Bronchial epithelial cell (primary cell): ENCODE measurements around the gene C10orf67. TPM values are rescaled to one million over a fixed set of nuclear protein-coding genes. Genes with fewer than 3 reads are reported as not detected.
"Not testable (repeated sequence)": the region's sequence is repeated elsewhere in the genome, so short reads cannot be mapped to it uniquely, and the experiment has no call there.

Experiments
- DNase-seq: peaks from one replicate; pipeline ENCODE4 v3.0.0-alpha.2; 2010; ENCODE audit warnings: low read depth
- FAIRE-seq: peaks from 2 replicates; lab custom pipeline; 2011; peaks lifted over from hg19 to GRCh38; lab: Jason Lieb, UNC
- H3K27me3 ChIP-seq: 2 replicates; pipeline ENCODE4 v1.5.1; 2011; ENCODE audit warnings: low read length; ENCODE audit not compliant: control insufficient read depth, insufficient read depth
- H3K36me3 ChIP-seq: 2 replicates; pipeline ENCODE4 v1.5.1; 2011; ENCODE audit warnings: low read length; ENCODE audit not compliant: control insufficient read depth, insufficient read depth
- H3K4me3 ChIP-seq: 2 replicates; pipeline ENCODE4 v1.5.1; 2011; ENCODE audit warnings: mild to moderate bottlenecking, low read depth, low read length, control low read depth
- total RNA-seq: library from RNA; depleted of rRNA; stranded (reverse); fragments of >200 nt; gene quantifications from 2 replicates; pipeline ENCODE4 v1.2.1, GENCODE V29; 2014
- TF ChIP-seq, protein P1 (sequence below): IDR thresholded peaks from 2 replicates; pipeline ENCODE4 v1.5.1; 2011; ENCODE audit warnings: mild to moderate bottlenecking, moderate library complexity, low read length, control low read depth, inconsistent platforms; ENCODE audit not compliant: insufficient read depth, severe bottlenecking

Gene C10orf67
- total RNA-seq, 1 donor from 2014 or later: not detected

DNA sequence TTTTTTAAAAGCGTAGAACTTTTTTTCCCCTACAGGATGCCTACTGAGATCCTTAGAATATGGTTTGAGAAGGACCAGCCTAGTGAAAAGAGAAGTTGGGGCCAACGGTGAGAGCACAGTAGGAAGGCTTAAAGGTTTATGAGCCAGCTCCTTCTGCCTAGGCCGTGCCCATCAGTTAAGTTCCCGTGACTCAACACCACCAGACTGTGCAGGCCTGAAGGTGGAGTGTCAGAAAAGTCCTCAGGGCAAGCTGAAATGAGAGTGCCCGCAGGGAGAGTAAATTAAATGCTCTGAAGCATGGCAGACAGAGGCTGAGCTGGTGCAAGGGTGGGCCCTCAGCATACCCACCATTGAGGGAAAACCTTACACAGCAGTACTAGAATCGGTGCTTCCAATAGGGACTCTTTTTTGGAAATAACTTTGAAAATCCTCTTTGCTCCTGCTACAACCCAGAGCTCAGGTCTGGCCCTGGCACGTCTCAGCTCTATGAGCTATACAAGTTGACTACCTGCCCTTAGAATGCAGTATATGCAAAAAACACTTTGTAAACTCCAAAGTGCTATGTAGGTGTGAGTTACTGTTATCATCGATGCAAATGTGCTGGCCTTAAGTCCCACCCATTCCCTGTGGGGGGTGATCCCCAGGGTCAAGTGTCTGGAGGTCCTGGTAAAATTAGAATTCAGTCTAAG is 15.2 kb upstream of the C10orf67 start:
- TF ChIP-seq, protein P1, sequence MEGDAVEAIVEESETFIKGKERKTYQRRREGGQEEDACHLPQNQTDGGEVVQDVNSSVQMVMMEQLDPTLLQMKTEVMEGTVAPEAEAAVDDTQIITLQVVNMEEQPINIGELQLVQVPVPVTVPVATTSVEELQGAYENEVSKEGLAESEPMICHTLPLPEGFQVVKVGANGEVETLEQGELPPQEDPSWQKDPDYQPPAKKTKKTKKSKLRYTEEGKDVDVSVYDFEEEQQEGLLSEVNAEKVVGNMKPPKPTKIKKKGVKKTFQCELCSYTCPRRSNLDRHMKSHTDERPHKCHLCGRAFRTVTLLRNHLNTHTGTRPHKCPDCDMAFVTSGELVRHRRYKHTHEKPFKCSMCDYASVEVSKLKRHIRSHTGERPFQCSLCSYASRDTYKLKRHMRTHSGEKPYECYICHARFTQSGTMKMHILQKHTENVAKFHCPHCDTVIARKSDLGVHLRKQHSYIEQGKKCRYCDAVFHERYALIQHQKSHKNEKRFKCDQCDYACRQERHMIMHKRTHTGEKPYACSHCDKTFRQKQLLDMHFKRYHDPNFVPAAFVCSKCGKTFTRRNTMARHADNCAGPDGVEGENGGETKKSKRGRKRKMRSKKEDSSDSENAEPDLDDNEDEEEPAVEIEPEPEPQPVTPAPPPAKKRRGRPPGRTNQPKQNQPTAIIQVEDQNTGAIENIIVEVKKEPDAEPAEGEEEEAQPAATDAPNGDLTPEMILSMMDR: no peak
- peak; percentile 74 for DNase-seq
- FAIRE-seq: no peak
- no peak overlapping the region for H3K4me3 ChIP-seq
- no peaks in the 10 kb centered on the region for H3K27me3 ChIP-seq
- no peaks in the 10 kb centered on the region for H3K36me3 ChIP-seq

DNA sequence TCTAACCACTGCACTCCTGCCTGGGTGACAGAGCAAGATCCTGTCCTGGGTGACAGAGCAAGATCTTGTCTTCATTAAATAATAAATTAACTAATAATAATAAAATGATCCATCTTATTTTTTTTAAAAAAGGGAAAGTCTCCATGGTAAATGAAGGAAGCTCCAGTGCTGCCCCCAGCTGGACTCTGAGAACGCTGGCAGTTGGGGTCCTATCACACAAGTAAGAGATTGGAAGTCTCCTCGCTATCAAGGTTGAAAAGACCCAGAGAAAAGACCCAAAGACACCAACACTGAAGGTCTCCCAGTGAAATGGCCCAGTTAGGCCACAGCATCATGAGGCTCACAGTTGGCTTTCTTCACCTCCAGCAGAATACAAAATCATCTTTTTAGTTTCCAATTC is 13.8 kb upstream of the C10orf67 start:
- no peaks in the 10 kb centered on the region for H3K36me3 ChIP-seq
- DNase-seq (no peak), FAIRE-seq (no peak)
- H3K27me3 ChIP-seq: no peaks in the 10 kb centered on the region
- TF ChIP-seq, protein P1: no peak
- no peak overlapping the region for H3K4me3 ChIP-seq

DNA sequence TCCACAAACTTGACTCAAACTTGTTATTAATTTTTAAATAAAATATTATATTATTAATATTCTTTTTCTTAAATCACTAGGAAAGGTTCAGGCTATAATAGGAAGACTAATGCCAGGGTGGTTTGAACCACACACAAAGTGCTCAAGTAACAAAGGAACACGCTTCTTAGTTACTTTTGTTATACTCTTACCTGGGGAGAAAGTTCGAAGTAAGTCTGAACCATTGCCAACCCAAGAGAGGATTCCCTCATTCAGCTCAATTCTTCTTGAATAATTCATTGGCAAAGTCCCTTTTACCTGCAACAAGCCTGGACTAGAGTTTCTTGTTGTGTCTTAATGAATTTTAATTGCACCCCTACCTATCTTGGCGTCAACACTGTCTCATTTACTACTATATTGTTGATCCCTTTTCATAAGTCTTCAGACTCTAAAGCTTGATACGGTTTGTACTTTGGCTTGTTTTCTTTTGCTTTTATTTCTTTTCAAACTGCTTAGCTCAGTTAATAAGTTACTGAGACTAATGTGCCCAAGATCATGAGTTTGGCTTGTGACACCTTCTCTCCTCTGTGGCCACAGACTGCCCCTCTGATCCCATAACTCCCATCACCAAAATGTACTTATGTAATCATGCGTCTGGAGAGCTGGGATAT is 10.2 kb upstream of the C10orf67 start:
- no peak for FAIRE-seq

GRCh38 chr10:23351926-23352519 is 7.4 kb upstream of the C10orf67 start:
- DNase-seq: peak; percentile 97
- H3K27me3 ChIP-seq: no peaks in the 10 kb centered on the region
- no peaks in the 10 kb centered on the region for H3K36me3 ChIP-seq
- TF ChIP-seq, protein P1: no peak
- H3K4me3 ChIP-seq: no peak overlapping the region
- FAIRE-seq: no peak

More for the DNA sequence above, 10.2 kb upstream of the C10orf67 start:
- TF ChIP-seq, protein P1: no peak
- Histone ChIP-seq H3K27me3 (no peaks in the 10 kb centered on the region), H3K4me3 (no peak overlapping the region), H3K36me3 (no peaks in the 10 kb centered on the region)
- no peak for DNase-seq

DNA sequence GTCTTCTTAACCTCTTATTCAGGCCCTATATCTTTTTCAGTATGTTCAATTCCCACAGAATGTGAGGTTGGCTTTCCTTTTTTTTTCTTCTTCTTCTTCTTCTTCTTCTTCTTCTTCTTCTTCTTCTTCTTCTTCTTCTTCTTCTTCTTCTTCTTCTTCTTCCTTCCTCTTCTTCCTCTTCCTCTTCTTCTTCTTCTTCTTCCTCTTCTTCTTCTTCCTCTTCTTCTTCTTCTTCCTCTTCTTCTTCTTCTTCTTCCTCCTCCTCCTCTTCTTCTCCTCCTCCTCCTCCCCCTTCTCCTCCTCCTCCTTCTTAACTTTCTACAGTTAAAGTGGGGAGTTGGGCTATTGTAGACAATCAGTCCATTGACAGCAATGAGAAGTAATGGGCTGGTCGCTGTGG is 6.1 kb upstream of the C10orf67 start:
- not testable (repeated sequence) for H3K36me3 ChIP-seq, H3K27me3 ChIP-seq, FAIRE-seq, DNase-seq, H3K4me3 ChIP-seq

DNA sequence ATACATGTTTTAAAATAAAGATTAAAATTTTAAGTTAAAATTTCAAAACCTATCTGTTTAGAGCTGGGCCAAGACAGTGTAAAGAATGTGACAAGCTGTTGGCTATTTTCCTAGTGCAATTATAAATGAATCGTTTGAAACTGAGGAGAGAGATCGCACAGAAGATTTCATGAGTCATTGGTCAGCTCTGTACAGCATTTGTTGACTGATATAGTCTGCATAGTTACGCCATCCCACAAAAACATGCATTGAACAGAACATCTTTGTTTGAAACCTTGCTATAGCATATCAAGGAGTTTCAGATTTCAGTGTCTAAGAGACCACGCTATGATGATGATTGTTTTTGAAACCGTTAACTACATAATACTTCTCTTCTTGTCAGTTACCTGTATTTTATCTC is 1.3 kb upstream of the C10orf67 start:
- TF ChIP-seq, protein P1: no peak
- no peaks in the 10 kb centered on the region for H3K36me3 ChIP-seq
- DNase-seq (peak; percentile 94), FAIRE-seq (no peak)
- H3K4me3 ChIP-seq: no peak overlapping the region
- no peaks in the 10 kb centered on the region for H3K27me3 ChIP-seq
